HCT116 (cell line): ENCODE measurements around the gene MYOZ2. TPM values are rescaled to one million over a fixed set of nuclear protein-coding genes. Genes with fewer than 3 reads are reported as not detected.

Source experiments
- ATAC-seq: fragments of 200-7000 bp; cut with Tn5 transposase; 2 replicates; pipeline ENCODE4 v1.9.1; 2020; ENCODE audit warnings: mild to moderate bottlenecking, moderate library complexity
- BruUV-seq: library from RNA; stranded (reverse); fragments of 400-500 nt; replicated peaks from 2 replicates; lab custom pipeline; 2021; lab: Mats Ljungman, UMichigan
- CTCF ChIA-PET: fragments of 300-600 bp; sonication (Branson Sonifier 250); formaldehyde crosslinking; loops from one replicate; lab custom pipeline; 2021; ENCODE audit warnings: antibody characterized with exemption; lab: Charles Lee
- POLR2A ChIA-PET: fragments of 300-600, 350-600 bp; sonication (Branson Sonifier 250); formaldehyde crosslinking; loops from one replicate; lab custom pipeline; 2021; ENCODE audit warnings: antibody characterized with exemption; lab: Charles Lee
- RAD21 ChIA-PET, 2 experiments: fragments of 300-600 bp; sonication (Branson Sonifier 250); formaldehyde crosslinking; loops; one replicate each; lab custom pipeline; 2023; ENCODE audit warnings: low total read pairs in 2 of 2; ENCODE audit not compliant: uncharacterized antibody in 2 of 2, unreplicated experiment in 2 of 2, low non-redundant PET in 1 of 2; lab: Charles Lee
- DNase-seq: peaks from one replicate; pipeline ENCODE4 v3.0.0-alpha.2; 2010; ENCODE audit warnings: low read depth, low spot score
- H2AFZ ChIP-seq: fragments of 200-600 bp; shearing (Covaris generic), sonication (generic); 2 replicates; pipeline ENCODE4 v1.6.1; 2017; ENCODE audit warnings: low read depth, mixed run types, mixed read lengths, antibody characterized with exemption, low read length; ENCODE audit not compliant: poor library complexity, severe bottlenecking
- H3K27ac ChIP-seq: 2 replicates; pipeline ENCODE4 v1.5.1; 2012; ENCODE audit warnings: low read depth, low read length
- H3K27me3 ChIP-seq: fragments of 200-600 bp; sonication (generic); 2 replicates; pipeline ENCODE4 v1.6.1; 2016; ENCODE audit warnings: mixed run types, low read length, mixed read lengths; ENCODE audit not compliant: insufficient read depth
- H3K36me3 ChIP-seq, 2 experiments: fragments of 200-500 bp in 1 of 2; fragments of 200-600 bp in 1 of 2; sonication (Bioruptor generic) in 1 of 2; sonication (generic) in 1 of 2; 2 replicates each; pipeline versions ENCODE4 v1.5.1 to v1.6.1; 2014 to 2016; ENCODE audit warnings: low read length in 2 of 2, inconsistent platforms in 1 of 2, mixed read lengths in 1 of 2, mixed run types in 1 of 2; ENCODE audit not compliant: insufficient read depth in 2 of 2, control insufficient read depth in 1 of 2
- H3K4me1 ChIP-seq, 2 experiments: fragments of 200-600 bp in 1 of 2; sonication (generic) in 1 of 2; 2 replicates each; pipeline versions ENCODE4 v1.5.1 to v1.6.1; 2012 to 2017; ENCODE audit warnings: low read length in 2 of 2, inconsistent platforms in 1 of 2, mild to moderate bottlenecking in 1 of 2, mixed read lengths in 1 of 2, mixed run types in 1 of 2, moderate library complexity in 1 of 2; ENCODE audit not compliant: insufficient read depth in 2 of 2, control insufficient read depth in 1 of 2
- H3K4me2 ChIP-seq: fragments of 200-600 bp; sonication (generic); 2 replicates; pipeline ENCODE4 v1.6.1; 2017; ENCODE audit warnings: mixed run types, low read length, mixed read lengths
- H3K4me3 ChIP-seq, 2 experiments: fragments of 200-600 bp in 1 of 2; sonication (generic) in 1 of 2; replicated peaks in 1 of 2; 2 replicates each; pipeline ENCODE4 v1.5.1; 2011 to 2016; ENCODE audit warnings: low read length in 2 of 2, control low read depth in 1 of 2, low read depth in 1 of 2, mild to moderate bottlenecking in 1 of 2, mixed read lengths in 1 of 2, mixed run types in 1 of 2
- H3K79me2 ChIP-seq: fragments of 200-600 bp; sonication (generic); 2 replicates; pipeline ENCODE4 v1.6.1; 2017; ENCODE audit warnings: mild to moderate bottlenecking, mixed run types, low read length, moderate library complexity, mixed read lengths; ENCODE audit not compliant: insufficient read depth
- H3K9ac ChIP-seq: fragments of 200-600 bp; sonication (generic); 2 replicates; pipeline ENCODE4 v1.6.1; 2016; ENCODE audit warnings: low read length, mixed read lengths
- H3K9me2 ChIP-seq: fragments of 200-600 bp; sonication (generic), shearing (Covaris generic); 2 replicates; pipeline ENCODE4 v1.6.1; 2017; ENCODE audit warnings: mixed run types, mild to moderate bottlenecking, moderate library complexity; ENCODE audit not compliant: insufficient read depth
- H3K9me3 ChIP-seq, 2 experiments: fragments of 200-500 bp in 1 of 2; fragments of 200-600 bp in 1 of 2; sonication (Bioruptor generic) in 1 of 2; sonication (generic) in 1 of 2; 2 replicates each; pipeline ENCODE4 v1.6.1; 2014 to 2017; ENCODE audit warnings: low read length in 2 of 2, mixed read lengths in 2 of 2, inconsistent platforms in 1 of 2, low read depth in 1 of 2, mild to moderate bottlenecking in 1 of 2, mixed run types in 1 of 2, moderate library complexity in 1 of 2; ENCODE audit not compliant: control insufficient read depth in 1 of 2, insufficient read depth in 1 of 2
- H4K20me1 ChIP-seq: fragments of 200-600 bp; sonication (generic), shearing (Covaris generic); 2 replicates; pipeline ENCODE4 v1.6.1; 2017; ENCODE audit warnings: mixed run types, mild to moderate bottlenecking, moderate library complexity; ENCODE audit not compliant: insufficient read depth
- EGR1 ChIP-seq: IDR thresholded peaks from 2 replicates; pipeline ENCODE4 v1.6.1; 2012; ENCODE audit warnings: low read depth
- ELF1 ChIP-seq: IDR thresholded peaks from 2 replicates; pipeline ENCODE4 v1.6.1; 2012; ENCODE audit warnings: low read depth, borderline replicate concordance
- EZH2 ChIP-seq: fragments of 200-600 bp; sonication (generic); IDR thresholded peaks from 2 replicates; pipeline ENCODE4 v1.6.1; 2017; ENCODE audit warnings: antibody characterized with exemption, mixed run types
- FOSL1 ChIP-seq: IDR thresholded peaks from 2 replicates; pipeline ENCODE4 v1.6.1; 2012; ENCODE audit warnings: low read depth
- JUND ChIP-seq: IDR thresholded peaks from 2 replicates; pipeline ENCODE4 v1.6.1; 2012
- MAX ChIP-seq: IDR thresholded peaks from 2 replicates; pipeline ENCODE4 v1.6.1; 2012
- POLR2A ChIP-seq: IDR thresholded peaks from 2 replicates; pipeline ENCODE4 v1.7.0; 2011; ENCODE audit warnings: borderline replicate concordance; ENCODE audit not compliant: insufficient read depth, insufficient read length; ENCODE audit errors: extremely low read depth
- POLR2AphosphoS5 ChIP-seq: IDR thresholded peaks from 2 replicates; pipeline ENCODE4 v1.6.1; 2011; ENCODE audit warnings: mild to moderate bottlenecking, low read depth, low read length, moderate library complexity
- SIN3A ChIP-seq: IDR thresholded peaks from 2 replicates; pipeline ENCODE4 v1.6.1; 2012; ENCODE audit warnings: low read depth
- SP1 ChIP-seq: IDR thresholded peaks from 2 replicates; pipeline ENCODE4 v1.6.1; 2012; ENCODE audit warnings: low read depth
- SRF ChIP-seq: IDR thresholded peaks from 2 replicates; pipeline ENCODE4 v1.6.1; 2012; ENCODE audit warnings: low read depth
- YY1 ChIP-seq: IDR thresholded peaks from 2 replicates; pipeline ENCODE4 v1.6.1; 2011; ENCODE audit warnings: low read length, low read depth, moderate library complexity, mild to moderate bottlenecking; ENCODE audit not compliant: insufficient replicate concordance; ENCODE audit errors: extremely low read depth
- ZNF274 ChIP-seq: fragments of 200-500 bp; sonication (Bioruptor generic); IDR thresholded peaks from 2 replicates; pipeline ENCODE4 v1.6.1; 2014; ENCODE audit warnings: mild to moderate bottlenecking, low read depth, low read length, inconsistent platforms
- intact Hi-C: fragments of 100-400 bp; cut with micrococcal nuclease; formaldehyde crosslinking; loops from 2 replicates; pipeline ENCODE4 v1.10.0; 2022
- total RNA-seq: library from RNA; stranded (reverse); gene quantifications from one replicate; pipeline ENCODE4 v1.2.1, GENCODE V29; 2021; ENCODE audit not compliant: unreplicated experiment
- TF ChIP-seq, protein P1 (sequence below): IDR thresholded peaks from 2 replicates; pipeline ENCODE4 v1.6.1; 2012
- TF ChIP-seq, protein P2 (sequence below), 3 experiments: fragments of 200-600 bp in 1 of 3; sonication (generic) in 1 of 3; IDR thresholded peaks in 2 of 3; conservative IDR thresholded peaks in 1 of 3; 2 replicates each; pipeline ENCODE4 v1.5.1; 2012 to 2017; ENCODE audit warnings: low read depth in 2 of 3, low read length in 2 of 3, antibody characterized with exemption in 1 of 3, borderline replicate concordance in 1 of 3, control low read depth in 1 of 3, mild to moderate bottlenecking in 1 of 3, mixed read lengths in 1 of 3, mixed run types in 1 of 3, moderate library complexity in 1 of 3; ENCODE audit not compliant: insufficient read depth in 1 of 3
- TF ChIP-seq, protein P3 (sequence below): IDR thresholded peaks from 2 replicates; pipeline ENCODE4 v1.6.1; 2011; ENCODE audit warnings: mild to moderate bottlenecking, low read length, moderate library complexity; ENCODE audit not compliant: insufficient replicate concordance; ENCODE audit errors: extremely low read depth

Gene MYOZ2
- total RNA-seq, 1 experiment from 2014 or later, result not detected

- Histone ChIP-seq H3K9me2 (no peaks in the 10 kb centered on the region; the same call in 1 of the 2 replicates), H3K27ac (no peak overlapping the region), H3K4me3 (no peak overlapping the region), H3K79me2 (no peaks in the 10 kb centered on the region), H3K4me1 (peaks cover 3 to 14% of the 10 kb centered on the region in 2 experiments; a peak in 3 of 4 replicates), H3K27me3 (no peaks in the 10 kb centered on the region), H3K36me3 (no peaks in the 10 kb centered on the region), H3K9ac (no peak overlapping the region), H4K20me1 (no peaks in the 10 kb centered on the region), H3K9me3 (no peaks in the 10 kb centered on the region), H3K4me2 (no peak overlapping the region), H2AFZ (peak overlapping the region; percentile 10)
- no TSS peak for BruUV-seq
- ATAC-seq (no peak), DNase-seq (no peak)
- TF ChIP-seq POLR2A (no peak), MAX (no peak)
- ChIA-PET CTCF (no interaction called here), RAD21 (no interaction called here), POLR2A (interaction anchor here (1.3 kb wide), 1 partner anchor 102 kb away, joined by 3 read pairs; no protein-coding TSS in a partner anchor)
- intact Hi-C loops, result no loop called here
Measured at GRCh38 chr4:119111296-119111695, 24.3 kb upstream of the MYOZ2 start.

DNA sequence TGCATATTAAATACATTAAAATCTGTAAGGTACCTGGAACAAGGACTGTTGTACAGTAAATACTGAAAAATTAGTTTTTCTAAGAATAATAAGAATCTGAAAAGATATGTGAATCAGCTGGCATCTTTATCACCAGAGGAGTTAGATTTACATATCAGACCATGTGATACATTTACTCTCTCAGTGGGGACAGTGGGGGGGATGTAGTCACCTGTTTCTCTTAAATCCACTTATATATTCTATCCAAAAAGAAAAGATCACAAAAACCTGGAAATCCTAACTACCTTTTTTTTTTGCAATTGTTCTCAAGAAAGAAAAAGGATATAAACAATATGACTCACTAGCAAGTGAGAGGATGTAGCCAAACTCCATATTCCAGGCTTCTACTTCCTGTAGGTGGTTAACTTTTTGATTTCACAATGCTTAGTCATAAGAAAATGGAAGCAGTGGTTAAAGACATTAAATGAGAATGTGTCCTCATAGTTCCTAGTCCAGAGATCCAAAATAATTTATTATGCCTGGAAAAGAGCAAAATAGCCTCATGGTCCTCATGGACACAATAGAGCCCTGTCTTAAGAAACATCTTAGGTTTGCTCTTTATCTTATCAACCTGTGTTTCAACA, 22.5 kb upstream of the MYOZ2 start:
- no peak overlapping the region for H3K9ac ChIP-seq
- H3K4me2 ChIP-seq, result peak overlapping the region; percentile 35
- intact Hi-C loops, result no loop called here
- H3K9me3 ChIP-seq, result no peaks in the 10 kb centered on the region
- H4K20me1 ChIP-seq, result no peaks in the 10 kb centered on the region
- H2AFZ ChIP-seq, result peak overlapping the region; percentile 95
- H3K27me3 ChIP-seq, result no peaks in the 10 kb centered on the region
- peaks cover 3 to 10% of the 10 kb centered on the region in 2 experiments; a peak in 3 of 4 replicates for H3K4me1 ChIP-seq
- H3K36me3 ChIP-seq, result no peaks in the 10 kb centered on the region
- POLR2A ChIA-PET, result interaction anchor here (0.6 to 1.1 kb wide), 2 partner anchors 10 to 96 kb away, joined by 3 to 4 read pairs; no protein-coding TSS in a partner anchor
- ATAC-seq (peak; percentile 57), DNase-seq (peak; percentile 26)
- no peaks in the 10 kb centered on the region for H3K79me2 ChIP-seq
- H3K4me3 ChIP-seq, result no peak overlapping the region
- no TSS peak for BruUV-seq
- H3K27ac ChIP-seq, result no peak overlapping the region
- RAD21 ChIA-PET, result no interaction called here
- H3K9me2 ChIP-seq, result no peaks in the 10 kb centered on the region; the same call in 1 of the 2 replicates
- CTCF ChIA-PET, result no interaction called here
- TF ChIP-seq, protein P1, sequence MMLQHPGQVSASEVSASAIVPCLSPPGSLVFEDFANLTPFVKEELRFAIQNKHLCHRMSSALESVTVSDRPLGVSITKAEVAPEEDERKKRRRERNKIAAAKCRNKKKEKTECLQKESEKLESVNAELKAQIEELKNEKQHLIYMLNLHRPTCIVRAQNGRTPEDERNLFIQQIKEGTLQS, result peak; percentile 63
- TF ChIP-seq SRF (peak; percentile 45), POLR2A (no peak), YY1 (no peak), FOSL1 (peak; percentile 76), EGR1 (no peak; the same call in 1 of the 2 replicates), JUND (peak; percentile 61), POLR2AphosphoS5 (no peak), ZNF274 (no peak), ELF1 (peak; percentile 30; the same call in 1 of the 2 replicates), SP1 (peak; percentile 51), EZH2 (no peak), SIN3A (no peak)
- TF ChIP-seq, protein P2, sequence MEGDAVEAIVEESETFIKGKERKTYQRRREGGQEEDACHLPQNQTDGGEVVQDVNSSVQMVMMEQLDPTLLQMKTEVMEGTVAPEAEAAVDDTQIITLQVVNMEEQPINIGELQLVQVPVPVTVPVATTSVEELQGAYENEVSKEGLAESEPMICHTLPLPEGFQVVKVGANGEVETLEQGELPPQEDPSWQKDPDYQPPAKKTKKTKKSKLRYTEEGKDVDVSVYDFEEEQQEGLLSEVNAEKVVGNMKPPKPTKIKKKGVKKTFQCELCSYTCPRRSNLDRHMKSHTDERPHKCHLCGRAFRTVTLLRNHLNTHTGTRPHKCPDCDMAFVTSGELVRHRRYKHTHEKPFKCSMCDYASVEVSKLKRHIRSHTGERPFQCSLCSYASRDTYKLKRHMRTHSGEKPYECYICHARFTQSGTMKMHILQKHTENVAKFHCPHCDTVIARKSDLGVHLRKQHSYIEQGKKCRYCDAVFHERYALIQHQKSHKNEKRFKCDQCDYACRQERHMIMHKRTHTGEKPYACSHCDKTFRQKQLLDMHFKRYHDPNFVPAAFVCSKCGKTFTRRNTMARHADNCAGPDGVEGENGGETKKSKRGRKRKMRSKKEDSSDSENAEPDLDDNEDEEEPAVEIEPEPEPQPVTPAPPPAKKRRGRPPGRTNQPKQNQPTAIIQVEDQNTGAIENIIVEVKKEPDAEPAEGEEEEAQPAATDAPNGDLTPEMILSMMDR (IDR thresholded peaks at IDR 0.05 in 2 of 3, conservative IDR thresholded peaks at IDR 0.05 in 1 of 3; ENCODE audit: borderline replicate concordance in 1 of 3, insufficient read depth in 1 of 3, low read depth in 2 of 3, low read length in 2 of 3), result no peak
- TF ChIP-seq, protein P3, sequence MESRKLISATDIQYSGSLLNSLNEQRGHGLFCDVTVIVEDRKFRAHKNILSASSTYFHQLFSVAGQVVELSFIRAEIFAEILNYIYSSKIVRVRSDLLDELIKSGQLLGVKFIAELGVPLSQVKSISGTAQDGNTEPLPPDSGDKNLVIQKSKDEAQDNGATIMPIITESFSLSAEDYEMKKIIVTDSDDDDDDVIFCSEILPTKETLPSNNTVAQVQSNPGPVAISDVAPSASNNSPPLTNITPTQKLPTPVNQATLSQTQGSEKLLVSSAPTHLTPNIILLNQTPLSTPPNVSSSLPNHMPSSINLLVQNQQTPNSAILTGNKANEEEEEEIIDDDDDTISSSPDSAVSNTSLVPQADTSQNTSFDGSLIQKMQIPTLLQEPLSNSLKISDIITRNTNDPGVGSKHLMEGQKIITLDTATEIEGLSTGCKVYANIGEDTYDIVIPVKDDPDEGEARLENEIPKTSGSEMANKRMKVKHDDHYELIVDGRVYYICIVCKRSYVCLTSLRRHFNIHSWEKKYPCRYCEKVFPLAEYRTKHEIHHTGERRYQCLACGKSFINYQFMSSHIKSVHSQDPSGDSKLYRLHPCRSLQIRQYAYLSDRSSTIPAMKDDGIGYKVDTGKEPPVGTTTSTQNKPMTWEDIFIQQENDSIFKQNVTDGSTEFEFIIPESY, result no peak
